ENCODE measurements around the gene ADRA2C.

DNA sequence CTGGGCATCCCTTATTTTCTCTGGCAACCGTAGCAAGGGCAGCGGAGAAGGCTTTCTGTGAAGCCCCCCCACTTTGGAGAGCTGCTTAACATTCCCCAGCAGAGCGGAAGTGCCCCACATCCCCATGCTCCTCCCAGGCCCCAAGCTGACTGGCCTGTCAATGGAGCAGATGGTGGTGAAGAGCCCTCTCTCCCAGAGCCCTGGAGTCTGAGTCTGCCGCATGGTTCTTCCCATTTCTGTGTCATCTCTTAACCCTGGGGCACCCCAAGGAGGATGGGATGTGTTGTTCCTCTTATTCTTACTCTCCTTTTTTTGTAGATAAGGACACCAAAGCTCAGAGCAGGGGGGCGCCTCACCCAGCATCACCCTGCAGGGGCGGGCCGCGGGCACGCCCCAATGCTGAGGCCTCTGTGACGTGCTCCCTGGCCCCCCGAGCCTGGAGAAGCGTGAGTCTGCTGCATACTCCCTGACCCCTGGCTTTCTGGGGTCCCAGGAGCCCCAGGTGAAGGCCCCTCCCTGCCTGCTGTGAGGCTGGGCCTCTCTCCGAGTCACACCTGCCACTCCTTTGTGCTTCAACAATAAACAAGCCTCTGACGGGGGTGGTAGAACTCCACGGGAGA, 35.9 kb downstream of the ADRA2C start:
- TF ChIP-seq, protein P1, sequence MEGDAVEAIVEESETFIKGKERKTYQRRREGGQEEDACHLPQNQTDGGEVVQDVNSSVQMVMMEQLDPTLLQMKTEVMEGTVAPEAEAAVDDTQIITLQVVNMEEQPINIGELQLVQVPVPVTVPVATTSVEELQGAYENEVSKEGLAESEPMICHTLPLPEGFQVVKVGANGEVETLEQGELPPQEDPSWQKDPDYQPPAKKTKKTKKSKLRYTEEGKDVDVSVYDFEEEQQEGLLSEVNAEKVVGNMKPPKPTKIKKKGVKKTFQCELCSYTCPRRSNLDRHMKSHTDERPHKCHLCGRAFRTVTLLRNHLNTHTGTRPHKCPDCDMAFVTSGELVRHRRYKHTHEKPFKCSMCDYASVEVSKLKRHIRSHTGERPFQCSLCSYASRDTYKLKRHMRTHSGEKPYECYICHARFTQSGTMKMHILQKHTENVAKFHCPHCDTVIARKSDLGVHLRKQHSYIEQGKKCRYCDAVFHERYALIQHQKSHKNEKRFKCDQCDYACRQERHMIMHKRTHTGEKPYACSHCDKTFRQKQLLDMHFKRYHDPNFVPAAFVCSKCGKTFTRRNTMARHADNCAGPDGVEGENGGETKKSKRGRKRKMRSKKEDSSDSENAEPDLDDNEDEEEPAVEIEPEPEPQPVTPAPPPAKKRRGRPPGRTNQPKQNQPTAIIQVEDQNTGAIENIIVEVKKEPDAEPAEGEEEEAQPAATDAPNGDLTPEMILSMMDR (IDR thresholded peaks at IDR 0.05; ENCODE audit: low read depth, low read length, poor library complexity, severe bottlenecking): no peak
- TF ChIP-seq EZH2phosphoT487 (IDR thresholded peaks at IDR 0.05; ENCODE audit: borderline replicate concordance, low read length): no peak
